HepG2 (cell line): ENCODE results near the gene HDAC10. TPM values are rescaled to one million over a fixed set of nuclear protein-coding genes. Genes with fewer than 3 reads are reported as not detected.

Experiments used
- ATM ChIP-seq: fragments of 450-650 bp; IDR thresholded peaks from 2 replicates; pipeline ENCODE4 v1.7.1; 2017; ENCODE audit warnings: mild to moderate bottlenecking, borderline replicate concordance
- GLI4 ChIP-seq: sonication (generic); formaldehyde crosslinking; IDR thresholded peaks from 2 replicates; pipeline ENCODE4 v1.5.1; 2020; ENCODE audit warnings: missing genetic modification reagents, mild to moderate bottlenecking, moderate library complexity, borderline replicate concordance
- GPBP1L1 ChIP-seq: sonication (generic); formaldehyde crosslinking; IDR thresholded peaks from 2 replicates; pipeline ENCODE4 v1.5.0; 2020; ENCODE audit warnings: mild to moderate bottlenecking, missing genetic modification reagents
- IKZF1 ChIP-seq: fragments of 450-650 bp; IDR thresholded peaks from 2 replicates; pipeline ENCODE4 v1.7.1; 2016
- MYC ChIP-seq: sonication (generic); formaldehyde crosslinking; IDR thresholded peaks from 2 replicates; pipeline ENCODE4 v1.9.0; 2021; ENCODE audit warnings: missing genetic modification reagents, borderline replicate concordance
- MZF1 ChIP-seq: sonication (generic); formaldehyde crosslinking; IDR thresholded peaks from 2 replicates; pipeline ENCODE4 v1.8.1; 2023; ENCODE audit warnings: mild to moderate bottlenecking, missing genetic modification reagents, borderline replicate concordance
- PATZ1 ChIP-seq: sonication (generic); formaldehyde crosslinking; IDR thresholded peaks from 2 replicates; pipeline ENCODE4 v1.4.0; 2020; ENCODE audit warnings: missing genetic modification reagents
- PHB2 ChIP-seq: fragments of 450-650 bp; IDR thresholded peaks from 2 replicates; pipeline ENCODE4 v1.6.1; 2018; ENCODE audit not compliant: partially characterized antibody
- SOX13 ChIP-seq, 3 experiments: fragments of 450-650 bp in 1 of 3; sonication (generic) in 1 of 3; formaldehyde crosslinking in 1 of 3; IDR thresholded peaks in 2 of 3; conservative IDR thresholded peaks in 1 of 3; 2 replicates each; pipeline versions ENCODE4 v1.5.0 to v1.6.1; 2016 to 2020; ENCODE audit warnings: antibody characterized with exemption in 1 of 3, mild to moderate bottlenecking in 1 of 3, missing compliant biosample characterization in 1 of 3, missing genetic modification reagents in 1 of 3, moderate library complexity in 1 of 3
- SYNCRIP ChIP-seq: fragments of 200-400 bp; formaldehyde crosslinking; IDR thresholded peaks from 2 replicates; pipeline ENCODE4 v1.6.1; 2018; ENCODE audit warnings: mild to moderate bottlenecking, low read depth, low read length; ENCODE audit not compliant: insufficient read depth
- ZBTB25 ChIP-seq: IDR thresholded peaks from 2 replicates; pipeline ENCODE4 v1.6.1; 2018; ENCODE audit warnings: missing genetic modification reagents
- ZFY ChIP-seq: sonication (generic); formaldehyde crosslinking; IDR thresholded peaks from 2 replicates; pipeline ENCODE4 v1.4.0; 2020; ENCODE audit warnings: missing genetic modification reagents
- ZHX1 ChIP-seq: sonication (generic); formaldehyde crosslinking; IDR thresholded peaks from 2 replicates; pipeline ENCODE4 v1.8.1; 2022; ENCODE audit warnings: low read depth, mild to moderate bottlenecking, missing genetic modification reagents
- ZNF317 ChIP-seq: sonication (generic); formaldehyde crosslinking; IDR thresholded peaks from 2 replicates; pipeline ENCODE4 v1.5.0; 2020; ENCODE audit warnings: mild to moderate bottlenecking, missing genetic modification reagents
- ZNF382 ChIP-seq: sonication (generic); formaldehyde crosslinking; IDR thresholded peaks from 2 replicates; pipeline ENCODE4 v1.5.0; 2020; ENCODE audit warnings: missing genetic modification reagents, mild to moderate bottlenecking, borderline replicate concordance
- ZNF460 ChIP-seq: sonication (generic); formaldehyde crosslinking; IDR thresholded peaks from 2 replicates; pipeline ENCODE4 v1.5.1; 2020; ENCODE audit warnings: missing genetic modification reagents, mild to moderate bottlenecking, borderline replicate concordance
- ZNF552 ChIP-seq: sonication (generic); formaldehyde crosslinking; IDR thresholded peaks from 2 replicates; pipeline ENCODE4 v1.9.0; 2022; ENCODE audit warnings: missing genetic modification reagents, mild to moderate bottlenecking, borderline replicate concordance
- ZNF619 ChIP-seq: sonication (generic); formaldehyde crosslinking; IDR thresholded peaks from 2 replicates; pipeline ENCODE4 v1.4.0; 2020; ENCODE audit warnings: mild to moderate bottlenecking, missing genetic modification reagents
- ZNF703 ChIP-seq: sonication (generic); formaldehyde crosslinking; IDR thresholded peaks from 2 replicates; pipeline ENCODE4 v1.5.1; 2020; ENCODE audit warnings: missing genetic modification reagents, mild to moderate bottlenecking, moderate library complexity, borderline replicate concordance
- ZNF768 ChIP-seq: sonication (generic); formaldehyde crosslinking; IDR thresholded peaks from 2 replicates; pipeline ENCODE4 v1.4.0; 2020; ENCODE audit warnings: missing genetic modification reagents
- ZSCAN25 ChIP-seq: sonication (generic); formaldehyde crosslinking; IDR thresholded peaks from 2 replicates; pipeline ENCODE4 v1.8.0; 2022; ENCODE audit warnings: mild to moderate bottlenecking, missing genetic modification reagents
- polyA plus RNA-seq, 8 experiments: library from polyadenylated mRNA; depleted of rRNA in 3 of 8; stranded (reverse) in 7 of 8; unstranded in 1 of 8; fragments of >200 nt; fragmentation: Illumina TruSeq in 4 of 8; extraction: Trizol in 4 of 8; gene quantifications; 2 replicates each; pipeline versions ENCODE4 v1.2.1 to v1.2.3, GENCODE V29; 2011 to 2016; ENCODE audit warnings: low read depth in 4 of 8, missing spikeins in 1 of 8, mixed read lengths in 1 of 8; ENCODE audit not compliant: insufficient read depth in 1 of 8
- total RNA-seq, 5 experiments: library from RNA; depleted of rRNA; stranded (reverse); fragments of >200 nt; fragmentation: Illumina TruSeq; extraction: Trizol; gene quantifications; 2 replicates each; pipeline ENCODE4 v1.2.3, GENCODE V29; 2016; ENCODE audit warnings: low read depth in 1 of 5

The HDAC10 gene
- total and polyA plus RNA-seq, 2 of the 13 experiments (the other 11 are each of a cell fraction or from before 2014, with no cell fraction given), result 13.9 to 14.9 TPM

- no peak for TF ChIP-seq ZSCAN25
- TF ChIP-seq ZFY, result no peak
- no peak for TF ChIP-seq SYNCRIP
- TF ChIP-seq MYC (CRISPR knock-in tag), result no peak
- TF ChIP-seq GPBP1L1 (CRISPR knock-in tag), result no peak
- no peak for TF ChIP-seq ZNF552 (CRISPR knock-in tag)
- TF ChIP-seq GLI4 (CRISPR knock-in tag), result no peak
- TF ChIP-seq ZNF768 (CRISPR knock-in tag), result no peak
- no peak for TF ChIP-seq ZNF317 (CRISPR knock-in tag)
- no peak for TF ChIP-seq PHB2
- TF ChIP-seq PATZ1 (CRISPR knock-in tag), result peak; percentile 84
- TF ChIP-seq MZF1 (CRISPR knock-in tag), result no peak
- no peak for TF ChIP-seq ZNF703 (CRISPR knock-in tag)
- TF ChIP-seq SOX13 (IDR thresholded peaks at IDR 0.05), result no peak
- TF ChIP-seq SOX13 (CRISPR knock-in tag; conservative IDR thresholded peaks at IDR 0.05 in 1 of 2, IDR thresholded peaks at IDR 0.05 in 1 of 2), result no peak
- TF ChIP-seq ZBTB25 (CRISPR knock-in tag), result no peak
- no peak for TF ChIP-seq ZHX1 (CRISPR knock-in tag)
- TF ChIP-seq ZNF619 (CRISPR knock-in tag), result no peak
- no peak for TF ChIP-seq IKZF1
- no peak for TF ChIP-seq ATM
- TF ChIP-seq ZNF460, result no peak
- TF ChIP-seq ZNF382 (CRISPR knock-in tag), result no peak
- TF ChIP-seq, all 625 proteins: peak for 8
Observed at GRCh38 chr22:50261615-50262459, 10.8 kb upstream of the HDAC10 start, which contains the start of gene MAPK12 (continued).
